ENCODE measurements around the gene ATP2A3.

The ATP2A3 gene

DNA sequence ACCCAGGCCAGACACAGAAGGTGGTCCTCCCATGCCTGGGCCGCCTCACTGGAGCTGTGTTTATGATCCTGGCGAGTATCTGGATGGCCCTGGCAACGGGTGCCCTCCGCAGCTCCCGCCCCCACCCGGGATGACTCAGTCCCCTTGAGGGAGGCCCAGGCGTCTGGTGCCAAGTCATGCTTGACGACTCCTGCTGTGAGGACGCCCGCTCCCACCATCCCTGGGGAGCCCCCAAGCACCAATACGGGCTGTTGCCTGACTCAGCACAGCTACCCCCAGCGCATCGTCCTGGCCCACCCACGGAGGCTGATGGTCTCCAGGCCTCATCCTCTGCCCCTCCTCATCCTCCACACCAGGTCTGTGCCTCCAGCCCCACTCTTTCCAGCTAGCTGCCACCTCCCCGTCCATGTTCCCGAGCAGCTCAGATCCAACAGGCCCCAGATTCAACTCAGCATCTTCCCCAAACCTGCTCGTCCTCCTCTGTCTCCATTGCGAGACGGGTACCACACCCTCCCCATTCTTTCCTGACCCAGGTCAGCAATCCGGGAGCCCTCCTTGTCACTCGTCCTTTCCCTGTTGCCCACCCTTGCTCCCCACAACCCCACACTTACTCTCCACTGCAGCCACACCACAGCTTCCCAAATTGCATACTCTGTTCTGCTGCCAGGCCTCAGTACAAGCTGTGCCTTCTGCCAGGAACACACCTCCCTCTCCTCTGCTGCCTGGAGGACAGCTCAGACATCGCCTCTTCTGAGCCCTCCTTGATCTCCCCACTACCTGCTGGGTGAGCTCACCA, 74.0 kb downstream of the ATP2A3 start:
- DNase-seq (ENCODE audit: low read depth): peak; percentile 40

DNA sequence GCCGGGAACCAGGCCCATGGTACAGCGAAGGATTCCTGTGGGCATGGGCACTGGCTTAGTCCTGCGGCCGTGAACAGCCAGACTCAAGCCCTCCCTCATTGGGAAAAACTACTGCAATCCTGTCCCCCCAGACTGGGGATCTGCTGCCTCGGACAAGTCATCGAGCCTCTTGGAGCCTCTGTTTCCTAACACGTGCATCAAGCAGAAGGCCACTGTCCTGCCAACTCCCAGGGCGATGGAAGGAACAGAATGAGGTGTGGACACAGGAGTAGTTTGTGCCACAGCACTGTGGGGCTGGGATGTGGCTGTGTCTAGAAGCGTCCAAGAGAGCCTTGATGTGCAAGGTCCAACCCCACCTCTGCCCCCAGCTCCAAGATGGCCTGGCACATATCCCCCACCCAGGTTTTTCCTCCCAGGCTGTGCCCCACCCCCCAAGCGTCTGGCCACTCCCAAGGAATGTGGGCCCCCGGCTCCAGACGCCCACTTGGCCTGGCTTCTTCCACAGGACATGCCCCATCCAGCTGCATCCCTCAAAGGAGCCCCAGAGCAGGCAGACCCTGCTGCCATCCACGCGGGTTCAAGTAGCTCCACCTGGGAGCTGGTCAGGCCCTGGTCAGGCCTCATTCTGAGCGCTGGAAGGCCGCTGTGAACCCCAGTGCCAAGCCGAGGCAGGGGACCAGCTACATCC, 74.8 kb downstream of the ATP2A3 start:
- DNase-seq (ENCODE audit: low read depth): no peak

DNA sequence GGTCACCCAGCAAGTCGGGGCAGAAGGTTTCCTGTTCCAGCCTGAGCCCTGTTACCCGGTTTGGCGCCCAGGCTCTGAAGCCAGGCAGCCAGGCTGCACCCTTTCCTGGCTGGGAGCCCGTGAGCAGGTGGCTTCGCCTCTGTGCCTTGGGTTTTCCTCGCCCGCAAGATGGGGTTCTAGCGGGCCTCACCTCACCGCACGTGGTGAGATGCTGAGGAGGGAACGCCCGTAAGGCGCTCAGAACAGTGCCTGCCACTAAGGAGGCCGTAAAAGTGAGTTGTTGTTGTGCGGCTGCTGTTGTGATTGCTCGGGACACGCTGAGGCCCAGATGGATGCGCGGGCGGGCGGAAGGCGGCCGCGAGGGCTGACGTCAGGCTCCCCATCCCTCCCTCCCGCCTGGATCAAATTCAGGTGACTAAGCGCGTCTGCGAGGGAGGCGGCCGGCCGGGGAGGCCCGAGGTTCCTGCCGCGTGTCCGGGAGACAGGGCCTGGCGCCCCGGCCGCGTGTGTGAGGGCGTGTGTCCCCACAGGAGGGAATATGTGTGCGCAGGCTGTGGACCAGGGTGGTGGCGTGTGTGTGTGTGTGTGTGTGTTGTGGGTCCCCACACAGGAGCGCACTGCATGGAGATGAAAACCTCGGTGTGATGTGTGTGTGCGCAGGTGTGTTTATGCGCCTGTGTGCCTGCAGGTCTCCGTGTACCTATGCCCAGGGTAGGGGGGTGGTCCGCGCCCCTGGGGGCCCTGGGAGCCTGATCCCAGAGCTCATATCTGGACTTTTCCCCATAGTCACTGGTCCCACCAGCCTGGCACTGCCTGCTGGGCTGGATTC, 75.7 kb downstream of the ATP2A3 start:
- DNase-seq (ENCODE audit: low read depth): no peak

DNA sequence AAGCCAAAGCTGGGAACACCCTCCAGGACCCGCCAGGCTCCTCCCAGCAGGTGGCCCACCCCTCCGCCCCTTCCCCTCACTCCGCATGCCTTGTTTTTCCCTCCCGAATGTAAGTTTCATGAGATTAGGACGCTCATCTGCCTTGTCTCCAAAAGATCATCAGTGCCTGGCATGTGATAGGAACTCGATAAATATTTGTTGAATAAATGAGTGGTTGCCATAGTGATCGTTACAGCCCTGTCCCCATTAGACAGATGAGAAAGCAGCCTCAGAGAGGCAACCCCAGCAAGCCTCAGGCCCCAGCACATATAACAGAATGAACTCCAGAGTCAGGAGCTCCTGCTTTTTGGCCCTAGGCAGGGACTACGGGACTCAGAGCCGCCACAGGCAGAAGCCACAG, 76.4 kb downstream of the ATP2A3 start:
- no peak for DNase-seq (ENCODE audit: low read depth)

DNA sequence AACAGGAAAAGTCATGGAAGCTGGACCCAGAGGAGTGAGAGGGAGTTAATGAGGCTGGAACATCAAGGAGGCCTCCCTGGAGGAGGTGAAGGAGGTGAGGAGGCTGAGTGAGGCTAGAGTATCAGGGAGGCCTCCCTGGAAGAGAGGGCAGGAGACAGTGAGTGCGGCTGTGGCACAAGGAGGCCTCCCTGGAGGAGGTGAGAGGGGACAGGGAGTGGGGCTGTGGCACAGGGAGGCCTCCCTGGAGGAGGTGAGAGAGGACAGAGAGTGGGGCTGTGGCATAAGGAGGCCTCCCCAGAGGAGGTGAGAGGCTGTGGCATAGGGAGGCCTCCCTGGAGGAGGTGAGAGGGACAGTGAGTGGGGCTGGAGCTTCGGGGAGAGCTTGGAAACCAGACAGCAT, 76.8 kb downstream of the ATP2A3 start:
- DNase-seq (ENCODE audit: low read depth): no peak

- no peak for DNase-seq (ENCODE audit: low read depth)
Measured at GRCh38 chr17:3886776-3887175, 77.5 kb downstream of the ATP2A3 start.

GRCh38 chr17:3885970-3886369, 78.3 kb downstream of the ATP2A3 start:
- no peak for DNase-seq (ENCODE audit: low read depth)

- no peak for DNase-seq (ENCODE audit: low read depth)
Measured at GRCh38 chr17:3885271-3885670, 79.0 kb downstream of the ATP2A3 start.

GRCh38 chr17:3884188-3884587, 80.0 kb downstream of the ATP2A3 start:
- DNase-seq (ENCODE audit: low read depth): no peak

GRCh38 chr17:3882276-3882675, 82.0 kb downstream of the ATP2A3 start:
- no peak for DNase-seq (ENCODE audit: low read depth)

DNA sequence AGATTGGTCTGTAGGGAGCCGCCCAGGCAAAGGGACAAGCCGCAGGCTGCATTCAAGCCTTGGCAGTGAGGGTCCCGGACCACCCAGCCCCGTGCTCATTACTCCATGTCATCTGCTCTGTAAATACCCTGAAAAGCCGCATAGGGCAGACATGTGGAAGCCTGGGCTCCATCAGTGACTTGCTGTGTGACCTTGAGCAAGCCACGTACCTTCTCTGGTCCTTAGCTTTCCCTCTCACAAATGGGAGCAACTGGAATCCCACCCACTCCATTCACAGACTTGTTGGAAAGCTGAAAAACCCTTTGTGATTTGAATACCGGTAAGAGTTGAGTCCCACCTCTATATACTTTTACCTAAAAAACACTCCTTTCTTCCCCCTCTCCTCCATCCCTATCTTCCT, 83.3 kb downstream of the ATP2A3 start:
- no peak for DNase-seq (ENCODE audit: low read depth)

- no peak for DNase-seq (ENCODE audit: low read depth)
Measured at GRCh38 chr17:3879591-3880417, 84.4 kb downstream of the ATP2A3 start.

- no peak for DNase-seq (ENCODE audit: low read depth)
Measured at GRCh38 chr17:3879186-3879585, 85.1 kb downstream of the ATP2A3 start.

DNA sequence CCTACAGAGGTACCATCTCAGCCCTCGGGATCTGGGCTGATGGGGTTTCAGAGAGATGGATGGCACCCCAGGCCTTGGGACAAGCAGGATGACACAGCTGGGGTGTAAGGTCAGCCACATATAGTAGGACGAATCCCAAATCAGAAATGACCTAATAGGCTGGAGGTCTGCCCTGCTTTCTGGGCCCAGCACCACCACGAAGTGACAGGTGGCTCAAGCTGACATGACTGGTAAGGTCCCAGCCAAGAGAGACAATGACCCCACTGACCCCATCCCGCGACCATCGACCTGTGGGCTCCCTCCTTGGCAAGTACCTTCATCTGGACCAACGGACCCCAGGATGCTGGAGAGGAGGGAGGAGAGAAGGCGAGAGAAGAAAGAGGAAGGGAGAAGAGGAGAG, 87.0 kb downstream of the ATP2A3 start:
- no peak for DNase-seq (ENCODE audit: low read depth)

- DNase-seq (ENCODE audit: low read depth): no peak
Measured at GRCh38 chr17:3875317-3875716, 88.9 kb downstream of the ATP2A3 start.

All from activated T-cell treated with anti-CD3 and anti-CD28 coated beads for 48 hours (primary cell).